H9 (cell line): Measurements from ENCODE around the gene NUP210L. TPM values are rescaled to one million over a fixed set of nuclear protein-coding genes. Genes with fewer than 3 reads are reported as not detected.

Experiments
- DNase-seq: peaks from one replicate; pipeline ENCODE4 v3.0.0-alpha.2; 2017
- H2AFZ ChIP-seq: one replicate; pipeline ENCODE4 v1.6.1; 2013; ENCODE audit warnings: mild to moderate bottlenecking, low read length, control low read depth, moderate library complexity
- H2AK5ac ChIP-seq: 2 replicates; pipeline ENCODE4 v1.6.1; 2013; ENCODE audit warnings: low read length, control low read depth, mixed read lengths; ENCODE audit not compliant: insufficient read length
- H2BK120ac ChIP-seq: one replicate; pipeline ENCODE4 v1.6.1; 2013; ENCODE audit warnings: low read depth, mild to moderate bottlenecking, low read length, control low read depth, inconsistent platforms; ENCODE audit not compliant: poor library complexity, severe bottlenecking
- H2BK12ac ChIP-seq: 2 replicates; pipeline ENCODE4 v1.6.1; 2013; ENCODE audit warnings: low read length, control low read depth, mixed read lengths, low read depth; ENCODE audit not compliant: insufficient read length
- H2BK15ac ChIP-seq: 2 replicates; pipeline ENCODE4 v1.6.1; 2013; ENCODE audit warnings: low read depth, low read length, control low read depth
- H2BK20ac ChIP-seq: one replicate; pipeline ENCODE4 v1.6.1; 2013; ENCODE audit warnings: low read depth, mild to moderate bottlenecking, low read length, control low read depth, inconsistent platforms; ENCODE audit not compliant: poor library complexity, severe bottlenecking
- H2BK5ac ChIP-seq: 2 replicates; pipeline ENCODE4 v1.6.1; 2013; ENCODE audit warnings: low read length, control low read depth, mixed read lengths; ENCODE audit not compliant: insufficient read length
- H3K14ac ChIP-seq: 2 replicates; pipeline ENCODE4 v1.6.1; 2013; ENCODE audit warnings: low read length, control low read depth; ENCODE audit not compliant: insufficient read depth
- H3K18ac ChIP-seq: 2 replicates; pipeline ENCODE4 v1.6.1; 2013; ENCODE audit warnings: low read depth, mild to moderate bottlenecking, mixed read lengths, low read length, control low read depth; ENCODE audit not compliant: insufficient read length
- H3K23ac ChIP-seq: 2 replicates; pipeline ENCODE4 v1.6.1; 2013; ENCODE audit warnings: low read length, control low read depth, mixed read lengths, low read depth; ENCODE audit not compliant: insufficient read length
- H3K23me2 ChIP-seq: 2 replicates; pipeline ENCODE4 v1.6.1; 2013; ENCODE audit warnings: low read depth, mild to moderate bottlenecking, mixed read lengths, low read length, control low read depth; ENCODE audit not compliant: insufficient read length, poor library complexity, severe bottlenecking
- H3K27ac ChIP-seq: 2 replicates; pipeline ENCODE4 v1.5.1; 2013; ENCODE audit warnings: low read length, control low read depth, mixed read lengths, low read depth; ENCODE audit not compliant: insufficient read length
- H3K27me3 ChIP-seq: 2 replicates; pipeline ENCODE4 v1.6.1; 2013; ENCODE audit warnings: low read length, control low read depth, inconsistent platforms; ENCODE audit not compliant: insufficient read depth
- H3K4ac ChIP-seq: 2 replicates; pipeline ENCODE4 v1.6.1; 2013; ENCODE audit warnings: low read depth, mild to moderate bottlenecking, control low read depth, inconsistent platforms, low read length, moderate library complexity
- H3K4me1 ChIP-seq: 2 replicates; pipeline ENCODE4 v1.6.1; 2013; ENCODE audit warnings: low read length, control low read depth, inconsistent platforms; ENCODE audit not compliant: insufficient read depth
- H3K4me2 ChIP-seq: 2 replicates; pipeline ENCODE4 v1.6.1; 2013; ENCODE audit warnings: low read length, control low read depth, mixed read lengths; ENCODE audit not compliant: insufficient read length, insufficient read depth
- H3K56ac ChIP-seq: 2 replicates; pipeline ENCODE4 v1.6.1; 2013; ENCODE audit warnings: low read depth, mild to moderate bottlenecking, mixed read lengths, low read length, control low read depth; ENCODE audit not compliant: insufficient read length
- H3K79me1 ChIP-seq: 2 replicates; pipeline ENCODE4 v1.6.1; 2013; ENCODE audit warnings: low read depth, mild to moderate bottlenecking, moderate library complexity, low read length, control low read depth, inconsistent platforms; ENCODE audit not compliant: insufficient read depth, poor library complexity, severe bottlenecking
- H3K79me2 ChIP-seq: 2 replicates; pipeline ENCODE4 v1.6.1; 2013; ENCODE audit warnings: low read length, control low read depth, inconsistent platforms; ENCODE audit not compliant: insufficient read depth
- H3K9ac ChIP-seq: 2 replicates; pipeline ENCODE4 v1.6.1; 2013; ENCODE audit warnings: low read length, control low read depth, mixed read lengths; ENCODE audit not compliant: insufficient read length; ENCODE audit errors: extremely low read depth
- H3K9me3 ChIP-seq: one replicate; pipeline ENCODE4 v1.6.1; 2013; ENCODE audit warnings: low read depth, low read length, inconsistent platforms; ENCODE audit not compliant: control insufficient read depth
- H3T11ph ChIP-seq: one replicate; pipeline ENCODE4 v1.6.1; 2013; ENCODE audit warnings: mild to moderate bottlenecking, low read length, control low read depth, inconsistent platforms
- H4K20me1 ChIP-seq: one replicate; pipeline ENCODE4 v1.6.1; 2013; ENCODE audit not compliant: control insufficient read depth, insufficient read length, insufficient read depth
- H4K5ac ChIP-seq: 2 replicates; pipeline ENCODE4 v1.6.1; 2013; ENCODE audit warnings: low read depth, mild to moderate bottlenecking, mixed read lengths, low read length, control low read depth; ENCODE audit not compliant: insufficient read length
- H4K8ac ChIP-seq: replicated peaks from 2 replicates; pipeline ENCODE4 v1.6.1; 2013; ENCODE audit warnings: low read length, control low read depth, mixed read lengths, low read depth; ENCODE audit not compliant: insufficient read length
- H4K91ac ChIP-seq: 2 replicates; pipeline ENCODE4 v1.6.1; 2013; ENCODE audit warnings: low read depth, mild to moderate bottlenecking, moderate library complexity, mixed read lengths, low read length, control low read depth; ENCODE audit not compliant: insufficient read length
- H3K27ac Mint-ChIP-seq, 3 experiments: 2 replicates in 2 of 3; 3 replicates in 1 of 3; pipeline ENCODE4 v1.8.0; 2020 to 2021; ENCODE audit warnings: mixed read lengths in 3 of 3, mild to moderate bottlenecking in 1 of 3, moderate library complexity in 1 of 3
- H3K27me3 Mint-ChIP-seq: 2 replicates; pipeline ENCODE4 v1.8.0; 2021; ENCODE audit warnings: low read depth, mild to moderate bottlenecking, moderate library complexity, mixed read lengths
- H3K36me3 Mint-ChIP-seq, 3 experiments: 2 replicates in 2 of 3; 3 replicates in 1 of 3; pipeline ENCODE4 v1.8.0; 2020 to 2021; ENCODE audit warnings: low read depth in 3 of 3, mixed read lengths in 3 of 3; ENCODE audit not compliant: insufficient read depth in 1 of 3
- H3K4me1 Mint-ChIP-seq, 2 experiments: 2 replicates each; pipeline ENCODE4 v1.8.0; 2020; ENCODE audit warnings: mixed read lengths in 2 of 2
- H3K4me3 Mint-ChIP-seq, 2 experiments: 2 replicates in 1 of 2; 3 replicates in 1 of 2; pipeline ENCODE4 v1.8.0; 2020 to 2021; ENCODE audit warnings: mild to moderate bottlenecking in 2 of 2, mixed read lengths in 2 of 2, moderate library complexity in 1 of 2
- H3K9me3 Mint-ChIP-seq, 2 experiments: 2 replicates in 1 of 2; 3 replicates in 1 of 2; pipeline ENCODE4 v1.8.0; 2020; ENCODE audit warnings: mild to moderate bottlenecking in 2 of 2, mixed read lengths in 2 of 2, moderate library complexity in 1 of 2
- WGBS: extraction: QIAGEN DNeasy Blood & Tissue Kit; methylation state at CpG from one replicate; pipeline ENCODE4 v1.1.7; 2013; ENCODE audit warnings: missing lambda C conversion rate, low lambda C conversion rate, mixed read lengths; ENCODE audit not compliant: insufficient read length; ENCODE audit errors: extremely low coverage; 5-methylcytosine and 5-hydroxymethylcytosine counted together
- total RNA-seq: library from RNA; stranded (reverse); gene quantifications from 2 replicates; pipeline ENCODE4 v1.2.1, GENCODE V29; 2021
- TF ChIP-seq, protein P1 (sequence below): fragments of 200-600 bp; sonication (generic); conservative IDR thresholded peaks from 3 replicates; pipeline ENCODE4 v1.8.0; 2021; ENCODE audit warnings: antibody characterized with exemption, mild to moderate bottlenecking

NUP210L gene
- total RNA-seq, 1 experiment from 2014 or later, result 0.04 TPM

DNA sequence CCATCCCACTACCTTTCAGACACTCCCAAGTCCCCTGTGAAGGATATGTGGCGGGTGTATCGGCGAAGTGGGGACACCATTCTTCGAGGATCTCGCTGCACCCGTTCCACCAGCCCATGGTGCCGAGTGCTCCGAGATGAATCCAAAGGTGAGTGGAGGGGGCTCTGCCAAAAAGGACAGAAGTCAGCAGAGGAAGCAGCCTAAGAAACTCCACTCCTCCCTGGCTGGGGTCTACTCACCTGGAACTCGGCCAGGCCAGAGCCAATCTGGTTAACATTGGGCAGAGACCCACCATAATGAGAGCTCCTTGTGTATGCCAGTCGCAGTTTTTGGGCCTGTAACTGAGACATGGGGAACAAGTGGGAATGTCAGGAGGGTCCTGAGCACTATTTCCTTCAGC, 200.0 kb downstream of the NUP210L start:
- Histone ChIP-seq H3K9me3 (no peaks in the 10 kb centered on the region), H3T11ph (no peak overlapping the region), H3K23ac (no peak overlapping the region), H3K4me1 (no peaks in the 10 kb centered on the region), H2BK12ac (no peak overlapping the region), H3K27me3 (no peaks in the 10 kb centered on the region), H3K56ac (no peak overlapping the region), H3K79me1 (peaks cover 13% of the 10 kb centered on the region), H4K5ac (no peak overlapping the region), H3K23me2 (peaks cover 6% of the 10 kb centered on the region), H2AK5ac (no peak overlapping the region), H2BK15ac (no peak overlapping the region), H2BK20ac (no peak overlapping the region), H3K4ac (no peak overlapping the region), H3K4me2 (no peak overlapping the region), H3K14ac (no peak overlapping the region), H2BK120ac (no peak overlapping the region), H3K79me2 (peaks cover 28% of the 10 kb centered on the region), H4K20me1 (peaks cover 2% of the 10 kb centered on the region), H3K9ac (no peak overlapping the region), H2AFZ (no peak overlapping the region), H3K18ac (no peak overlapping the region), H2BK5ac (no peak overlapping the region), H3K27ac (no peak overlapping the region), H4K8ac (no peak overlapping the region), H4K91ac (no peak overlapping the region)
- H3K27me3 Mint-ChIP-seq, result no peaks in the 10 kb centered on the region
- no CpG with 5 or more reads among the region's 10 CpGs for WGBS
- TF ChIP-seq, protein P1, sequence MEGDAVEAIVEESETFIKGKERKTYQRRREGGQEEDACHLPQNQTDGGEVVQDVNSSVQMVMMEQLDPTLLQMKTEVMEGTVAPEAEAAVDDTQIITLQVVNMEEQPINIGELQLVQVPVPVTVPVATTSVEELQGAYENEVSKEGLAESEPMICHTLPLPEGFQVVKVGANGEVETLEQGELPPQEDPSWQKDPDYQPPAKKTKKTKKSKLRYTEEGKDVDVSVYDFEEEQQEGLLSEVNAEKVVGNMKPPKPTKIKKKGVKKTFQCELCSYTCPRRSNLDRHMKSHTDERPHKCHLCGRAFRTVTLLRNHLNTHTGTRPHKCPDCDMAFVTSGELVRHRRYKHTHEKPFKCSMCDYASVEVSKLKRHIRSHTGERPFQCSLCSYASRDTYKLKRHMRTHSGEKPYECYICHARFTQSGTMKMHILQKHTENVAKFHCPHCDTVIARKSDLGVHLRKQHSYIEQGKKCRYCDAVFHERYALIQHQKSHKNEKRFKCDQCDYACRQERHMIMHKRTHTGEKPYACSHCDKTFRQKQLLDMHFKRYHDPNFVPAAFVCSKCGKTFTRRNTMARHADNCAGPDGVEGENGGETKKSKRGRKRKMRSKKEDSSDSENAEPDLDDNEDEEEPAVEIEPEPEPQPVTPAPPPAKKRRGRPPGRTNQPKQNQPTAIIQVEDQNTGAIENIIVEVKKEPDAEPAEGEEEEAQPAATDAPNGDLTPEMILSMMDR, result no peak
- peaks cover 23% of the 10 kb centered on the region in 2 experiments for H3K4me1 Mint-ChIP-seq
- H3K9me3 Mint-ChIP-seq, result no peaks in the 10 kb centered on the region
- no peak for DNase-seq
- H3K4me3 Mint-ChIP-seq, result no peak overlapping the region
- H3K36me3 Mint-ChIP-seq, result peaks cover 22 to 48% (median 29%) of the 10 kb centered on the region in 3 experiments; a peak in 6 of 7 replicates
- no peak overlapping the region; a peak in 1 of 7 replicates for H3K27ac Mint-ChIP-seq
